H9 (cell line): ENCODE data around the gene CD80. TPM values are rescaled to one million over a fixed set of nuclear protein-coding genes. Genes with fewer than 3 reads are reported as not detected.
"Not testable (repeated sequence)": the region's sequence is repeated elsewhere in the genome, so short reads cannot be mapped to it uniquely, and the experiment has no call there.

ENCODE experiments used
- DNase-seq: peaks from one replicate; pipeline ENCODE4 v3.0.0-alpha.2; 2017
- H2AFZ ChIP-seq: one replicate; pipeline ENCODE4 v1.6.1; 2013; ENCODE audit warnings: mild to moderate bottlenecking, low read length, control low read depth, moderate library complexity
- H2AK5ac ChIP-seq: 2 replicates; pipeline ENCODE4 v1.6.1; 2013; ENCODE audit warnings: low read length, control low read depth, mixed read lengths; ENCODE audit not compliant: insufficient read length
- H2BK120ac ChIP-seq: one replicate; pipeline ENCODE4 v1.6.1; 2013; ENCODE audit warnings: low read depth, mild to moderate bottlenecking, low read length, control low read depth, inconsistent platforms; ENCODE audit not compliant: poor library complexity, severe bottlenecking
- H2BK12ac ChIP-seq: 2 replicates; pipeline ENCODE4 v1.6.1; 2013; ENCODE audit warnings: low read length, control low read depth, mixed read lengths, low read depth; ENCODE audit not compliant: insufficient read length
- H2BK15ac ChIP-seq: 2 replicates; pipeline ENCODE4 v1.6.1; 2013; ENCODE audit warnings: low read depth, low read length, control low read depth
- H2BK20ac ChIP-seq: one replicate; pipeline ENCODE4 v1.6.1; 2013; ENCODE audit warnings: low read depth, mild to moderate bottlenecking, low read length, control low read depth, inconsistent platforms; ENCODE audit not compliant: poor library complexity, severe bottlenecking
- H2BK5ac ChIP-seq: 2 replicates; pipeline ENCODE4 v1.6.1; 2013; ENCODE audit warnings: low read length, control low read depth, mixed read lengths; ENCODE audit not compliant: insufficient read length
- H3K14ac ChIP-seq: 2 replicates; pipeline ENCODE4 v1.6.1; 2013; ENCODE audit warnings: low read length, control low read depth; ENCODE audit not compliant: insufficient read depth
- H3K18ac ChIP-seq: 2 replicates; pipeline ENCODE4 v1.6.1; 2013; ENCODE audit warnings: low read depth, mild to moderate bottlenecking, mixed read lengths, low read length, control low read depth; ENCODE audit not compliant: insufficient read length
- H3K23ac ChIP-seq: 2 replicates; pipeline ENCODE4 v1.6.1; 2013; ENCODE audit warnings: low read length, control low read depth, mixed read lengths, low read depth; ENCODE audit not compliant: insufficient read length
- H3K23me2 ChIP-seq: 2 replicates; pipeline ENCODE4 v1.6.1; 2013; ENCODE audit warnings: low read depth, mild to moderate bottlenecking, mixed read lengths, low read length, control low read depth; ENCODE audit not compliant: insufficient read length, poor library complexity, severe bottlenecking
- H3K27ac ChIP-seq: 2 replicates; pipeline ENCODE4 v1.5.1; 2013; ENCODE audit warnings: low read length, control low read depth, mixed read lengths, low read depth; ENCODE audit not compliant: insufficient read length
- H3K27me3 ChIP-seq: 2 replicates; pipeline ENCODE4 v1.6.1; 2013; ENCODE audit warnings: low read length, control low read depth, inconsistent platforms; ENCODE audit not compliant: insufficient read depth
- H3K4ac ChIP-seq: 2 replicates; pipeline ENCODE4 v1.6.1; 2013; ENCODE audit warnings: low read depth, mild to moderate bottlenecking, control low read depth, inconsistent platforms, low read length, moderate library complexity
- H3K4me1 ChIP-seq: 2 replicates; pipeline ENCODE4 v1.6.1; 2013; ENCODE audit warnings: low read length, control low read depth, inconsistent platforms; ENCODE audit not compliant: insufficient read depth
- H3K4me2 ChIP-seq: 2 replicates; pipeline ENCODE4 v1.6.1; 2013; ENCODE audit warnings: low read length, control low read depth, mixed read lengths; ENCODE audit not compliant: insufficient read length, insufficient read depth
- H3K56ac ChIP-seq: 2 replicates; pipeline ENCODE4 v1.6.1; 2013; ENCODE audit warnings: low read depth, mild to moderate bottlenecking, mixed read lengths, low read length, control low read depth; ENCODE audit not compliant: insufficient read length
- H3K79me1 ChIP-seq: 2 replicates; pipeline ENCODE4 v1.6.1; 2013; ENCODE audit warnings: low read depth, mild to moderate bottlenecking, moderate library complexity, low read length, control low read depth, inconsistent platforms; ENCODE audit not compliant: insufficient read depth, poor library complexity, severe bottlenecking
- H3K79me2 ChIP-seq: 2 replicates; pipeline ENCODE4 v1.6.1; 2013; ENCODE audit warnings: low read length, control low read depth, inconsistent platforms; ENCODE audit not compliant: insufficient read depth
- H3K9ac ChIP-seq: 2 replicates; pipeline ENCODE4 v1.6.1; 2013; ENCODE audit warnings: low read length, control low read depth, mixed read lengths; ENCODE audit not compliant: insufficient read length; ENCODE audit errors: extremely low read depth
- H3K9me3 ChIP-seq: one replicate; pipeline ENCODE4 v1.6.1; 2013; ENCODE audit warnings: low read depth, low read length, inconsistent platforms; ENCODE audit not compliant: control insufficient read depth
- H3T11ph ChIP-seq: one replicate; pipeline ENCODE4 v1.6.1; 2013; ENCODE audit warnings: mild to moderate bottlenecking, low read length, control low read depth, inconsistent platforms
- H4K20me1 ChIP-seq: one replicate; pipeline ENCODE4 v1.6.1; 2013; ENCODE audit not compliant: control insufficient read depth, insufficient read length, insufficient read depth
- H4K5ac ChIP-seq: 2 replicates; pipeline ENCODE4 v1.6.1; 2013; ENCODE audit warnings: low read depth, mild to moderate bottlenecking, mixed read lengths, low read length, control low read depth; ENCODE audit not compliant: insufficient read length
- H4K8ac ChIP-seq: replicated peaks from 2 replicates; pipeline ENCODE4 v1.6.1; 2013; ENCODE audit warnings: low read length, control low read depth, mixed read lengths, low read depth; ENCODE audit not compliant: insufficient read length
- H4K91ac ChIP-seq: 2 replicates; pipeline ENCODE4 v1.6.1; 2013; ENCODE audit warnings: low read depth, mild to moderate bottlenecking, moderate library complexity, mixed read lengths, low read length, control low read depth; ENCODE audit not compliant: insufficient read length
- H3K27ac Mint-ChIP-seq, 3 experiments: 2 replicates in 2 of 3; 3 replicates in 1 of 3; pipeline ENCODE4 v1.8.0; 2020 to 2021; ENCODE audit warnings: mixed read lengths in 3 of 3, mild to moderate bottlenecking in 1 of 3, moderate library complexity in 1 of 3
- H3K27me3 Mint-ChIP-seq: 2 replicates; pipeline ENCODE4 v1.8.0; 2021; ENCODE audit warnings: low read depth, mild to moderate bottlenecking, moderate library complexity, mixed read lengths
- H3K36me3 Mint-ChIP-seq, 3 experiments: 2 replicates in 2 of 3; 3 replicates in 1 of 3; pipeline ENCODE4 v1.8.0; 2020 to 2021; ENCODE audit warnings: low read depth in 3 of 3, mixed read lengths in 3 of 3; ENCODE audit not compliant: insufficient read depth in 1 of 3
- H3K4me1 Mint-ChIP-seq, 2 experiments: 2 replicates each; pipeline ENCODE4 v1.8.0; 2020; ENCODE audit warnings: mixed read lengths in 2 of 2
- H3K4me3 Mint-ChIP-seq, 2 experiments: 2 replicates in 1 of 2; 3 replicates in 1 of 2; pipeline ENCODE4 v1.8.0; 2020 to 2021; ENCODE audit warnings: mild to moderate bottlenecking in 2 of 2, mixed read lengths in 2 of 2, moderate library complexity in 1 of 2
- H3K9me3 Mint-ChIP-seq, 2 experiments: 2 replicates in 1 of 2; 3 replicates in 1 of 2; pipeline ENCODE4 v1.8.0; 2020; ENCODE audit warnings: mild to moderate bottlenecking in 2 of 2, mixed read lengths in 2 of 2, moderate library complexity in 1 of 2
- CTCF ChIP-seq: fragments of 200-600 bp; sonication (generic); conservative IDR thresholded peaks from 3 replicates; pipeline ENCODE4 v1.8.0; 2021; ENCODE audit warnings: antibody characterized with exemption, mild to moderate bottlenecking
- WGBS: extraction: QIAGEN DNeasy Blood & Tissue Kit; methylation state at CpG from one replicate; pipeline ENCODE4 v1.1.7; 2013; ENCODE audit warnings: missing lambda C conversion rate, low lambda C conversion rate, mixed read lengths; ENCODE audit not compliant: insufficient read length; ENCODE audit errors: extremely low coverage; 5-methylcytosine and 5-hydroxymethylcytosine counted together
- total RNA-seq: library from RNA; stranded (reverse); gene quantifications from 2 replicates; pipeline ENCODE4 v1.2.1, GENCODE V29; 2021

The CD80 gene
- total RNA-seq, 1 experiment from 2014 or later: not detected

- Histone ChIP-seq H2BK12ac (no peak overlapping the region), H3K14ac (no peak overlapping the region), H3K4me2 (no peak overlapping the region), H4K8ac (no peak overlapping the region), H3K79me1 (no peaks in the 10 kb centered on the region), H3K23ac (no peak overlapping the region), H3K27me3 (no peaks in the 10 kb centered on the region), H2BK20ac (no peak overlapping the region), H3K18ac (no peak overlapping the region), H4K20me1 (no peaks in the 10 kb centered on the region), H3K9ac (no peak overlapping the region), H2BK120ac (no peak overlapping the region), H4K91ac (no peak overlapping the region), H3T11ph (no peak overlapping the region), H2AK5ac (no peak overlapping the region), H3K9me3 (no peaks in the 10 kb centered on the region), H2BK15ac (no peak overlapping the region), H2BK5ac (no peak overlapping the region), H3K23me2 (no peaks in the 10 kb centered on the region), H3K79me2 (no peaks in the 10 kb centered on the region), H2AFZ (no peak overlapping the region), H3K27ac (no peak overlapping the region), H3K4ac (no peak overlapping the region), H3K56ac (no peak overlapping the region), H4K5ac (no peak overlapping the region), H3K4me1 (no peaks in the 10 kb centered on the region)
- Mint-ChIP-seq H3K36me3 (no peaks in the 10 kb centered on the region; a peak in 2 of 7 replicates), H3K4me3 (no peak overlapping the region), H3K9me3 (peaks cover 0 to 3% of the 10 kb centered on the region in 2 experiments; a peak in 3 of 5 replicates), H3K27ac (peak overlapping the region in 1 of 3 experiments; percentile 32; a peak in 1 of 7 replicates), H3K27me3 (peaks cover 5% of the 10 kb centered on the region), H3K4me1 (peaks cover 0 to 4% of the 10 kb centered on the region in 2 experiments; a peak in 2 of 4 replicates)
- WGBS: no CpG with 5 or more reads among the region's 7 CpGs
- TF ChIP-seq CTCF: no peak
- no peak for DNase-seq
Observed at GRCh38 chr3:119595639-119596334, 36.4 kb upstream of the CD80 start.

DNA sequence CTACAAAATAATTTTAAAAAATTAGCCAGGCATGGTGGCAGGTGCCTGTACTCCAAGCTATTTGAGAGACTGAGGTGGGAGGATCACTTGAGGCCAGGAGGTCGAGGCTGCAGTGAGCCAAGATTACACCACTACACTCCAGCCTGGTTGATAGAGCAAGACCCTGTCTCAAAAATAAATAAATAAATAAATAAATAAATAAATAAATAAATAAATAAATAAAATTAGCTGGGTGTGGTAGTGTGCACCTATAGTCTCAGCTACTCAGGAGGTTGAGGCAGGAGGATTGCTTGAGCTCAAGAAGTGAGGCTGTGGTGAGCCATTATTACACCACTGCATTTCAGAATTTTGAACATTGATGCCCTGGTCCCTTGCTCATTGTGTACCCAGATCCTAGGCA is 35.5 kb upstream of the CD80 start:
- not testable (repeated sequence) for H4K20me1 ChIP-seq, H3K27me3 Mint-ChIP-seq, H3K79me1 ChIP-seq, H3K9me3 ChIP-seq, H2AK5ac ChIP-seq, H2BK120ac ChIP-seq, H2BK15ac ChIP-seq, H4K5ac ChIP-seq, H3K4ac ChIP-seq, H3T11ph ChIP-seq, H4K8ac ChIP-seq, H3K23ac ChIP-seq, H3K27ac Mint-ChIP-seq, H3K27me3 ChIP-seq, H3K9ac ChIP-seq, H3K23me2 ChIP-seq, DNase-seq, H3K18ac ChIP-seq, H3K27ac ChIP-seq, H2BK12ac ChIP-seq, H4K91ac ChIP-seq, H2AFZ ChIP-seq, H3K56ac ChIP-seq, H3K4me1 ChIP-seq, H3K14ac ChIP-seq, H3K4me2 ChIP-seq, H2BK5ac ChIP-seq, H2BK20ac ChIP-seq, H3K4me1 Mint-ChIP-seq, H3K79me2 ChIP-seq, H3K4me3 Mint-ChIP-seq, H3K36me3 Mint-ChIP-seq
- no CpG with 5 or more reads among the region's 1 CpG for WGBS
- H3K9me3 Mint-ChIP-seq: peaks cover 6 to 12% of the 10 kb centered on the region in 2 experiments; a peak in 4 of 5 replicates
